WTC11 (cell line): ENCODE measurements around the gene RAB11FIP3.

Experiments
- CREM ChIP-seq: sonication (generic); formaldehyde crosslinking; IDR thresholded peaks from 2 replicates; pipeline ENCODE4 v1.8.1; 2022; ENCODE audit warnings: mild to moderate bottlenecking, missing genetic modification reagents, moderate library complexity
- CTCF ChIP-seq: fragments of 200-600 bp; IDR thresholded peaks from 2 replicates; pipeline ENCODE4 v1.8.0; 2022; ENCODE audit warnings: antibody characterized with exemption
- FOXK1 ChIP-seq: sonication (generic); formaldehyde crosslinking; IDR thresholded peaks from 2 replicates; pipeline ENCODE4 v1.8.0; 2022; ENCODE audit warnings: mild to moderate bottlenecking, moderate library complexity, missing genetic modification reagents
- IRF2 ChIP-seq: sonication (generic); formaldehyde crosslinking; IDR thresholded peaks from 2 replicates; pipeline ENCODE4 v1.8.0; 2022; ENCODE audit warnings: low read depth, missing genetic modification reagents, borderline replicate concordance
- JUN ChIP-seq: sonication (generic); formaldehyde crosslinking; IDR thresholded peaks from 2 replicates; pipeline ENCODE4 v1.8.0; 2023; ENCODE audit warnings: mild to moderate bottlenecking, missing genetic modification reagents
- MAX ChIP-seq: sonication (generic); formaldehyde crosslinking; IDR thresholded peaks from 2 replicates; pipeline ENCODE4 v1.8.0; 2022; ENCODE audit warnings: mild to moderate bottlenecking, missing genetic modification reagents
- NFYB ChIP-seq: sonication (generic); formaldehyde crosslinking; conservative IDR thresholded peaks from 2 replicates; pipeline ENCODE4 v1.8.0; 2022; ENCODE audit warnings: low read depth, missing genetic modification reagents
- SP1 ChIP-seq: sonication (generic); formaldehyde crosslinking; conservative IDR thresholded peaks from 2 replicates; pipeline ENCODE4 v1.8.1; 2022; ENCODE audit warnings: missing genetic modification reagents
- USF1 ChIP-seq: sonication (generic); formaldehyde crosslinking; IDR thresholded peaks from 2 replicates; pipeline ENCODE4 v1.8.0; 2022; ENCODE audit warnings: mild to moderate bottlenecking, missing genetic modification reagents
- ZNF232 ChIP-seq: sonication (generic); formaldehyde crosslinking; IDR thresholded peaks from 2 replicates; pipeline ENCODE4 v1.8.0; 2022; ENCODE audit warnings: mild to moderate bottlenecking, missing genetic modification reagents
- TF ChIP-seq, protein P1 (sequence below): sonication (generic); formaldehyde crosslinking; IDR thresholded peaks from 2 replicates; pipeline ENCODE4 v1.8.1; 2022; ENCODE audit warnings: low read depth, mild to moderate bottlenecking, moderate library complexity, missing genetic modification reagents, borderline replicate concordance
- TF ChIP-seq, protein P2 (sequence below): sonication (generic); formaldehyde crosslinking; conservative IDR thresholded peaks from 2 replicates; pipeline ENCODE4 v1.8.1; 2023; ENCODE audit warnings: mild to moderate bottlenecking, low read depth, missing genetic modification reagents, moderate library complexity
- TF ChIP-seq, protein P3 (sequence below): sonication (generic); formaldehyde crosslinking; IDR thresholded peaks from 2 replicates; pipeline ENCODE4 v1.8.1; 2023; ENCODE audit warnings: mild to moderate bottlenecking, missing genetic modification reagents, moderate library complexity
- TF ChIP-seq, protein P4 (sequence below): sonication (generic); formaldehyde crosslinking; conservative IDR thresholded peaks from 2 replicates; pipeline ENCODE4 v1.8.1; 2022; ENCODE audit warnings: mild to moderate bottlenecking, missing genetic modification reagents

DNA sequence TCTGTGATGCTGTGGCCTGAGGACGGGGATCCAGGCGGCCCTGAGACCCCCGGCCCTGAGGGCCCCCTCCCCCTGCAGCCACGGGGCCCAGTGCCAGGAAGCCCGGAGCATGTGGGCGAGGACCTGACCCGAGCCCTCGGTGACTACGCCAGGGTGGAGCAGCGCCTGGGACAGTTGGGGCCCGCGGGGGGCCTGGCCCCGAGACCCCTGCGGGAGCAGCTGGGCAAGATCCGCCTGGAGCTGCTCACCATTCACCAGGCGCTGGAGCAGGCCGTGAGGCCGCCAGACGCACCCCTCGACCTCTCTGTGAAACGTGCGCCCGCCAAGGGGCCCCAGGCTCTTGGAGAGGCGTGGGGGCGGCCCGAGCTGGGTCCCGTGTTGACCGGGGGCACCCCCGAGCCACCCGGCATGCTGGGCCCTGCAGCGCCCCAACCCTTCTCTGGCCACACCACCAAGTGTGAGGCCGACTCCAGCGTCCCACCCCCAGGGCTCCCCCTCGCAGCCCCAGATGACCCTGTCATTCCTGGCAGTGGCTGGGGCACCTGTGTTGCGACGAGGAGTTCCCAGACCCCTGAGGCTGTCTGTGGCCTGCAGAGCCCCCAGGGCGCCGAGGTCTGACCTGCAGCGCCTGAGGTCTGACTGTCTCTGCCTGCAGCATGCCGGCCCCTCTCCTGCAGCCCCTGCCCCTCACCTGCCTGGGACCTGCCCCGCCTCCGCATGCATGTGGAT is 139.4 kb downstream of the RAB11FIP3 start:
- TF ChIP-seq JUN (CRISPR knock-in tag) (no peak), NFYB (no peak), IRF2 (CRISPR knock-in tag) (no peak), CTCF (no peak), FOXK1 (no peak), USF1 (CRISPR knock-in tag) (no peak), MAX (no peak), ZNF232 (CRISPR knock-in tag) (no peak), SP1 (CRISPR knock-in tag) (no peak), CREM (CRISPR knock-in tag) (no peak)
- TF ChIP-seq, protein P1, sequence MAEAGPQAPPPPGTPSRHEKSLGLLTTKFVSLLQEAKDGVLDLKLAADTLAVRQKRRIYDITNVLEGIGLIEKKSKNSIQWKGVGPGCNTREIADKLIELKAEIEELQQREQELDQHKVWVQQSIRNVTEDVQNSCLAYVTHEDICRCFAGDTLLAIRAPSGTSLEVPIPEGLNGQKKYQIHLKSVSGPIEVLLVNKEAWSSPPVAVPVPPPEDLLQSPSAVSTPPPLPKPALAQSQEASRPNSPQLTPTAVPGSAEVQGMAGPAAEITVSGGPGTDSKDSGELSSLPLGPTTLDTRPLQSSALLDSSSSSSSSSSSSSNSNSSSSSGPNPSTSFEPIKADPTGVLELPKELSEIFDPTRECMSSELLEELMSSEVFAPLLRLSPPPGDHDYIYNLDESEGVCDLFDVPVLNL: no peak
- TF ChIP-seq, protein P2, sequence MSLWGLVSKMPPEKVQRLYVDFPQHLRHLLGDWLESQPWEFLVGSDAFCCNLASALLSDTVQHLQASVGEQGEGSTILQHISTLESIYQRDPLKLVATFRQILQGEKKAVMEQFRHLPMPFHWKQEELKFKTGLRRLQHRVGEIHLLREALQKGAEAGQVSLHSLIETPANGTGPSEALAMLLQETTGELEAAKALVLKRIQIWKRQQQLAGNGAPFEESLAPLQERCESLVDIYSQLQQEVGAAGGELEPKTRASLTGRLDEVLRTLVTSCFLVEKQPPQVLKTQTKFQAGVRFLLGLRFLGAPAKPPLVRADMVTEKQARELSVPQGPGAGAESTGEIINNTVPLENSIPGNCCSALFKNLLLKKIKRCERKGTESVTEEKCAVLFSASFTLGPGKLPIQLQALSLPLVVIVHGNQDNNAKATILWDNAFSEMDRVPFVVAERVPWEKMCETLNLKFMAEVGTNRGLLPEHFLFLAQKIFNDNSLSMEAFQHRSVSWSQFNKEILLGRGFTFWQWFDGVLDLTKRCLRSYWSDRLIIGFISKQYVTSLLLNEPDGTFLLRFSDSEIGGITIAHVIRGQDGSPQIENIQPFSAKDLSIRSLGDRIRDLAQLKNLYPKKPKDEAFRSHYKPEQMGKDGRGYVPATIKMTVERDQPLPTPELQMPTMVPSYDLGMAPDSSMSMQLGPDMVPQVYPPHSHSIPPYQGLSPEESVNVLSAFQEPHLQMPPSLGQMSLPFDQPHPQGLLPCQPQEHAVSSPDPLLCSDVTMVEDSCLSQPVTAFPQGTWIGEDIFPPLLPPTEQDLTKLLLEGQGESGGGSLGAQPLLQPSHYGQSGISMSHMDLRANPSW (CRISPR knock-in tag): no peak
- TF ChIP-seq, protein P3, sequence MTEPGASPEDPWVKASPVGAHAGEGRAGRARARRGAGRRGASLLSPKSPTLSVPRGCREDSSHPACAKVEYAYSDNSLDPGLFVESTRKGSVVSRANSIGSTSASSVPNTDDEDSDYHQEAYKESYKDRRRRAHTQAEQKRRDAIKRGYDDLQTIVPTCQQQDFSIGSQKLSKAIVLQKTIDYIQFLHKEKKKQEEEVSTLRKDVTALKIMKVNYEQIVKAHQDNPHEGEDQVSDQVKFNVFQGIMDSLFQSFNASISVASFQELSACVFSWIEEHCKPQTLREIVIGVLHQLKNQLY: no peak
- TF ChIP-seq, protein P4, sequence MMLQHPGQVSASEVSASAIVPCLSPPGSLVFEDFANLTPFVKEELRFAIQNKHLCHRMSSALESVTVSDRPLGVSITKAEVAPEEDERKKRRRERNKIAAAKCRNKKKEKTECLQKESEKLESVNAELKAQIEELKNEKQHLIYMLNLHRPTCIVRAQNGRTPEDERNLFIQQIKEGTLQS: no peak
